ENCODE measurements around the gene ABCA7. TPM values are rescaled to one million over a fixed set of nuclear protein-coding genes. Genes with fewer than 3 reads are reported as not detected.

ABCA7 gene
- polyA plus RNA-seq, 1 donor from 2014 or later = 51.8 TPM

GRCh38 chr19:1038978-1039645 lies 795 bp upstream of the ABCA7 start:
- Histone ChIP-seq H3K27ac (ENCODE audit: low read length) (no peak overlapping the region), H3K79me2 (replicated peaks; ENCODE audit: insufficient read depth, low read length) (no peaks in the 10 kb centered on the region), H3K9me3 (ENCODE audit: low read length) (no peaks in the 10 kb centered on the region), H2AFZ (ENCODE audit: low read depth, low read length) (no peak overlapping the region), H3K27me3 (ENCODE audit: insufficient read depth, low read depth, low read length) (no peaks in the 10 kb centered on the region), H3K4me2 (ENCODE audit: low read length) (peak overlapping the region; percentile 80), H3K9me2 (ENCODE audit: insufficient read depth, low read length) (no peaks in the 10 kb centered on the region), H4K20me1 (ENCODE audit: insufficient read depth) (no peaks in the 10 kb centered on the region), H3F3A (ENCODE audit: insufficient read depth, low read length, poor library complexity, severe bottlenecking) (no peaks in the 10 kb centered on the region), H3K36me3 (ENCODE audit: insufficient read depth, low read length) (no peaks in the 10 kb centered on the region), H3K4me3 (ENCODE audit: low read length) (peak overlapping the region; percentile 81), H3K9ac (ENCODE audit: low read length) (peak overlapping the region; percentile 41)
- TF ChIP-seq POLR2AphosphoS5 (IDR thresholded peaks at IDR 0.05) (peak; percentile 27), TAF1 (IDR thresholded peaks at IDR 0.05; ENCODE audit: low read depth) (no peak)

DNA sequence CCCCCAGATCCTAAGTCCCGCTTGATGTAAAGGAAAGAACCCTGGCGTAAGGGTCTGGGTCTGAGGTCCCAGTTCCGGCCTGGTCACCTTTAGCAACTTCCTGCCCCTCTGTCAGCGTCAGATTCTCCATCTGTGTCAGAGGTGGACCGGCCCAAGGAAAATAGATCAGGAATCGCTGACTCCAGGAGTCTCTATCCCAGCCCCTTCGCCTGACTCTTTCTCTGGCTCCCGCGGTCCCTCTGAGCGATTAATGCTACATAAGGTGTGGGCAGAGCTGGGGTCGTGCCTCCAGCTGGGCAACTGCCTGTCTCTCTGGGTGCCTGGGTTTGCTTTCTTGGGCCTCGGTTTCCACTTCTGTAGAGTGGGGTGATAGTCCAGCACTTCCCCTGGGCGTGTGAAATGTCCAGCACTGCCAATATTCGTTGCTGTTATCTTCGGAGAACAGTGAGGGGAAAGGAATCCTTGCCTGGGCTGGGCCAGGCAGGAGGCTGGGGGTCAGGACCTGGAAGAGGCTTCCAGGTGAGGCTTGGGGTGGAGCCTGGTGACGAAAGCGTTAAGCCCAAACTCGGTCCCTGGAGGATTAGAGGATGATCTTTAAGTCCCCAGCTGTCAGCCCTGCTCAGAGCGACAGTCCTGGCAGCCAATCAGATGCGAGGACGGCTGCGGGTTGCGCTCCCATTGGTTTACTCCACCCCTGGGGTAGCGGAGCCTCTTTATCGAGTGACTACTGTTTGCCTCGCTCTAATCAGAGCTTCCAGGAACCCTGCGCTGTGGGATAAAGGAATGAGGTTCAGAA lies 767 bp downstream of the ABCA7 start:
- peak overlapping the region; percentile 81 for H3K4me3 ChIP-seq (ENCODE audit: low read length)
- H3K27ac ChIP-seq (ENCODE audit: low read length) = peak overlapping the region; percentile 50
- peak overlapping the region; percentile 68 for H3K4me2 ChIP-seq (ENCODE audit: low read length)
- no peaks in the 10 kb centered on the region for H3F3A ChIP-seq (ENCODE audit: insufficient read depth, low read length, poor library complexity, severe bottlenecking)
- no peaks in the 10 kb centered on the region for H3K36me3 ChIP-seq (ENCODE audit: insufficient read depth, low read length)
- peak overlapping the region; percentile 14 for H2AFZ ChIP-seq (ENCODE audit: low read depth, low read length)
- no peaks in the 10 kb centered on the region for H3K27me3 ChIP-seq (ENCODE audit: insufficient read depth, low read depth, low read length)
- no peaks in the 10 kb centered on the region for H3K79me2 ChIP-seq (replicated peaks; ENCODE audit: insufficient read depth, low read length)
- no peaks in the 10 kb centered on the region for H3K9me2 ChIP-seq (ENCODE audit: insufficient read depth, low read length)
- H3K9ac ChIP-seq (ENCODE audit: low read length) = peak overlapping the region; percentile 73
- no peaks in the 10 kb centered on the region for H4K20me1 ChIP-seq (ENCODE audit: insufficient read depth)
- H3K9me3 ChIP-seq (ENCODE audit: low read length) = no peaks in the 10 kb centered on the region
- TF ChIP-seq RAD21 (conservative IDR thresholded peaks at IDR 0.05) (no peak), MXI1 (conservative IDR thresholded peaks at IDR 0.05; ENCODE audit: poor library complexity, severe bottlenecking) (no peak), CTCF (IDR thresholded peaks at IDR 0.05; ENCODE audit: poor library complexity, severe bottlenecking) (no peak), SMC3 (conservative IDR thresholded peaks at IDR 0.05; ENCODE audit: poor library complexity) (no peak), POLR2AphosphoS5 (IDR thresholded peaks at IDR 0.05) (peak; percentile 40)
- TF ChIP-seq, protein P1, sequence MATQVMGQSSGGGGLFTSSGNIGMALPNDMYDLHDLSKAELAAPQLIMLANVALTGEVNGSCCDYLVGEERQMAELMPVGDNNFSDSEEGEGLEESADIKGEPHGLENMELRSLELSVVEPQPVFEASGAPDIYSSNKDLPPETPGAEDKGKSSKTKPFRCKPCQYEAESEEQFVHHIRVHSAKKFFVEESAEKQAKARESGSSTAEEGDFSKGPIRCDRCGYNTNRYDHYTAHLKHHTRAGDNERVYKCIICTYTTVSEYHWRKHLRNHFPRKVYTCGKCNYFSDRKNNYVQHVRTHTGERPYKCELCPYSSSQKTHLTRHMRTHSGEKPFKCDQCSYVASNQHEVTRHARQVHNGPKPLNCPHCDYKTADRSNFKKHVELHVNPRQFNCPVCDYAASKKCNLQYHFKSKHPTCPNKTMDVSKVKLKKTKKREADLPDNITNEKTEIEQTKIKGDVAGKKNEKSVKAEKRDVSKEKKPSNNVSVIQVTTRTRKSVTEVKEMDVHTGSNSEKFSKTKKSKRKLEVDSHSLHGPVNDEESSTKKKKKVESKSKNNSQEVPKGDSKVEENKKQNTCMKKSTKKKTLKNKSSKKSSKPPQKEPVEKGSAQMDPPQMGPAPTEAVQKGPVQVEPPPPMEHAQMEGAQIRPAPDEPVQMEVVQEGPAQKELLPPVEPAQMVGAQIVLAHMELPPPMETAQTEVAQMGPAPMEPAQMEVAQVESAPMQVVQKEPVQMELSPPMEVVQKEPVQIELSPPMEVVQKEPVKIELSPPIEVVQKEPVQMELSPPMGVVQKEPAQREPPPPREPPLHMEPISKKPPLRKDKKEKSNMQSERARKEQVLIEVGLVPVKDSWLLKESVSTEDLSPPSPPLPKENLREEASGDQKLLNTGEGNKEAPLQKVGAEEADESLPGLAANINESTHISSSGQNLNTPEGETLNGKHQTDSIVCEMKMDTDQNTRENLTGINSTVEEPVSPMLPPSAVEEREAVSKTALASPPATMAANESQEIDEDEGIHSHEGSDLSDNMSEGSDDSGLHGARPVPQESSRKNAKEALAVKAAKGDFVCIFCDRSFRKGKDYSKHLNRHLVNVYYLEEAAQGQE (IDR thresholded peaks at IDR 0.05; ENCODE audit: borderline replicate concordance) = no peak
